Gastrocnemius medialis (tissue), 4 donors: Measurements from ENCODE around the gene SLC24A3. TPM values are rescaled to one million over a fixed set of nuclear protein-coding genes. Genes with fewer than 3 reads are reported as not detected.

Experiments used
- ATAC-seq, 2 donors: fragments of 150-250 bp; one replicate each; pipeline ENCODE4 v1.9.1; 2016
- DNase-seq, 2 donors: peaks; one replicate each; pipeline ENCODE4 v3.0.0-alpha.2; 2019
- H3K27ac ChIP-seq, 4 donors: fragments of 200-600 bp; sonication (generic); 1 replicate in 1 of 4; 2 replicates in 3 of 4; pipeline ENCODE4 v1.5.1; 2016 to 2018; ENCODE audit warnings: mild to moderate bottlenecking in 2 of 4, moderate library complexity in 1 of 4
- H3K27me3 ChIP-seq, 3 donors: fragments of 200-600 bp; sonication (generic) in 2 of 3; 1 replicate in 1 of 3; 2 replicates in 2 of 3; pipeline versions ENCODE4 v1.5.1 to v1.6.0; 2016 to 2019; ENCODE audit warnings: mild to moderate bottlenecking in 1 of 3, moderate library complexity in 1 of 3
- H3K36me3 ChIP-seq, 2 donors: fragments of 200-600 bp; sonication (generic) in 1 of 2; one replicate each; pipeline ENCODE4 v1.5.1; 2017 to 2018
- H3K4me1 ChIP-seq, 2 donors: fragments of 200-600 bp; sonication (generic) in 1 of 2; one replicate each; pipeline ENCODE4 v1.5.1; 2016 to 2017; ENCODE audit warnings: mild to moderate bottlenecking in 2 of 2
- H3K4me3 ChIP-seq, 4 donors: fragments of 200-600 bp; sonication (generic) in 3 of 4; 1 replicate in 1 of 4; 2 replicates in 3 of 4; pipeline ENCODE4 v1.5.1; 2016 to 2019; ENCODE audit warnings: mild to moderate bottlenecking in 2 of 4
- H3K9me3 ChIP-seq, 3 donors: fragments of 200-600 bp; sonication (generic) in 2 of 3; 1 replicate in 1 of 3; 2 replicates in 2 of 3; pipeline ENCODE4 v1.5.1; 2016 to 2019
- CTCF ChIP-seq, 5 experiments: fragments of 450-650 bp in 3 of 5; fragments of 200-600 bp in 2 of 5; sonication (generic) in 2 of 5; IDR thresholded peaks in 4 of 5; conservative IDR thresholded peaks in 1 of 5; 1 replicate in 4 of 5; 2 replicates in 1 of 5; pipeline ENCODE4 v1.5.1; 2016 to 2019; ENCODE audit warnings: antibody characterized with exemption in 5 of 5, mild to moderate bottlenecking in 3 of 5, moderate library complexity in 3 of 5
- POLR2A ChIP-seq, 2 donors: fragments of 450-650 bp; IDR thresholded peaks; one replicate each; pipeline ENCODE4 v1.6.1; 2017; ENCODE audit warnings: antibody characterized with exemption in 2 of 2, mild to moderate bottlenecking in 2 of 2, moderate library complexity in 2 of 2
- in situ Hi-C, 4 donors: fragments of 200-750 bp; cut with MboI; loops; one replicate each; pipeline versions ENCODE4 v1.15.0 to v1.8.0; 2017; ENCODE audit warnings: low sequenced_read_pairs in 4 of 4
- intact Hi-C: fragments of 100-400 bp; cut with DNase I; formaldehyde crosslinking; loops from one replicate; pipeline ENCODE4 v1.15.1; 2023; ENCODE audit warnings: low total_unique reads
- total RNA-seq, 4 donors: library from RNA; depleted of rRNA; stranded (reverse); fragments of >200 nt; gene quantifications; one replicate each; pipeline versions ENCODE4 v1.1.0 to v1.2.3, GENCODE V29; 2016

The SLC24A3 gene
- total RNA-seq, 4 donors from 2014 or later: 3.3 to 7.8 (median 6.7) TPM

GRCh38 chr20:19384940-19385339 is 172.5 kb downstream of the SLC24A3 start:
- DNase-seq: no peak
- no peaks in the 10 kb centered on the region for H3K27me3 ChIP-seq
- in situ Hi-C loops (no loop called here), intact Hi-C loops (no loop called here)
- H3K27ac ChIP-seq: no peak overlapping the region
- no peaks in the 10 kb centered on the region for H3K4me1 ChIP-seq
- H3K9me3 ChIP-seq: no peaks in the 10 kb centered on the region
- TF ChIP-seq POLR2A (IDR thresholded peaks at IDR 0.05) (no peak), CTCF (IDR thresholded peaks at IDR 0.05 in 4 of 5, conservative IDR thresholded peaks at IDR 0.05 in 1 of 5) (no peak)
- no peak for ATAC-seq
- H3K36me3 ChIP-seq: no peaks in the 10 kb centered on the region
- no peak overlapping the region for H3K4me3 ChIP-seq

- TF ChIP-seq POLR2A (IDR thresholded peaks at IDR 0.05) (no peak), CTCF (IDR thresholded peaks at IDR 0.05 in 4 of 5, conservative IDR thresholded peaks at IDR 0.05 in 1 of 5) (no peak)
- intact Hi-C loops (no loop called here), in situ Hi-C loops (no loop called here)
- no peak overlapping the region for H3K27ac ChIP-seq
- no peaks in the 10 kb centered on the region for H3K9me3 ChIP-seq
- peaks cover 0 to 4% of the 10 kb centered on the region in 2 donors for H3K4me1 ChIP-seq
- no peak overlapping the region for H3K4me3 ChIP-seq
- no peaks in the 10 kb centered on the region for H3K27me3 ChIP-seq
- H3K36me3 ChIP-seq: no peaks in the 10 kb centered on the region
- DNase-seq (no peak), ATAC-seq (no peak)
Measured at GRCh38 chr20:19387251-19387650, 174.8 kb downstream of the SLC24A3 start.

GRCh38 chr20:19392344-19393130 is 180.1 kb downstream of the SLC24A3 start:
- H3K27me3 ChIP-seq: no peaks in the 10 kb centered on the region
- TF ChIP-seq POLR2A (IDR thresholded peaks at IDR 0.05) (no peak), CTCF (IDR thresholded peaks at IDR 0.05 in 4 of 5, conservative IDR thresholded peaks at IDR 0.05 in 1 of 5) (no peak)
- intact Hi-C loops (no loop called here), in situ Hi-C loops (no loop called here)
- ATAC-seq (no peak), DNase-seq (no peak)
- H3K27ac ChIP-seq: no peak overlapping the region
- no peak overlapping the region for H3K4me3 ChIP-seq
- H3K4me1 ChIP-seq: peaks cover 9 to 12% of the 10 kb centered on the region in 2 donors
- H3K9me3 ChIP-seq: no peaks in the 10 kb centered on the region
- H3K36me3 ChIP-seq: no peaks in the 10 kb centered on the region

GRCh38 chr20:19396460-19397081 is 184.1 kb downstream of the SLC24A3 start:
- H3K4me1 ChIP-seq: peaks cover 9 to 10% of the 10 kb centered on the region in 2 donors
- DNase-seq (no peak), ATAC-seq (peak in 1 of 2 donors; percentile 62)
- in situ Hi-C loops: no loop called here
- no peak overlapping the region for H3K27ac ChIP-seq
- H3K9me3 ChIP-seq: no peaks in the 10 kb centered on the region
- no peaks in the 10 kb centered on the region for H3K36me3 ChIP-seq
- no peak overlapping the region for H3K4me3 ChIP-seq
- H3K27me3 ChIP-seq: no peaks in the 10 kb centered on the region
- intact Hi-C loops: no loop called here
- TF ChIP-seq CTCF (IDR thresholded peaks at IDR 0.05 in 4 of 5, conservative IDR thresholded peaks at IDR 0.05 in 1 of 5) (no peak), POLR2A (IDR thresholded peaks at IDR 0.05) (no peak)
